Activated naive CD4-positive, alpha-beta T cell treated with anti-CD3 and anti-CD28 coated beads, Interleukin-2, amount 50 U/mL, for 72 hours (primary cell): Measurements from ENCODE around the gene DARS2. TPM values are rescaled to one million over a fixed set of nuclear protein-coding genes. Genes with fewer than 3 reads are reported as not detected.
"Not testable (repeated sequence)": the region's sequence is repeated elsewhere in the genome, so short reads cannot be mapped to it uniquely, and the experiment has no call there.

Source experiments
- ATAC-seq, 2 donors: fragments of 150-1000 bp; cut with Tn5 transposase; 2 replicates each; pipeline ENCODE4 v1.10.0; 2021; ENCODE audit warnings: mild to moderate bottlenecking in 2 of 2, moderate library complexity in 2 of 2
- DNase-seq, 2 donors: peaks; one replicate each; pipeline ENCODE4 v3.0.0; 2021 to 2022; ENCODE audit warnings: low spot score in 2 of 2
- H3K27ac Mint-ChIP-seq, 2 donors: one replicate each; pipeline ENCODE4 v1.8.0; 2022; ENCODE audit warnings: mild to moderate bottlenecking in 2 of 2, mixed read lengths in 2 of 2
- H3K36me3 Mint-ChIP-seq, 2 donors: one replicate each; pipeline ENCODE4 v1.8.0; 2022; ENCODE audit warnings: mixed read lengths in 2 of 2
- H3K9me3 Mint-ChIP-seq, 2 donors: one replicate each; pipeline ENCODE4 v1.8.0; 2022; ENCODE audit warnings: mixed read lengths in 2 of 2
- total RNA-seq, 2 donors: library from RNA; stranded (reverse); gene quantifications; one replicate each; pipeline ENCODE4 v1.2.3, GENCODE V29; 2022

DARS2 gene
- total RNA-seq, 2 donors from 2014 or later: 31.1 to 40.7 TPM

DNA sequence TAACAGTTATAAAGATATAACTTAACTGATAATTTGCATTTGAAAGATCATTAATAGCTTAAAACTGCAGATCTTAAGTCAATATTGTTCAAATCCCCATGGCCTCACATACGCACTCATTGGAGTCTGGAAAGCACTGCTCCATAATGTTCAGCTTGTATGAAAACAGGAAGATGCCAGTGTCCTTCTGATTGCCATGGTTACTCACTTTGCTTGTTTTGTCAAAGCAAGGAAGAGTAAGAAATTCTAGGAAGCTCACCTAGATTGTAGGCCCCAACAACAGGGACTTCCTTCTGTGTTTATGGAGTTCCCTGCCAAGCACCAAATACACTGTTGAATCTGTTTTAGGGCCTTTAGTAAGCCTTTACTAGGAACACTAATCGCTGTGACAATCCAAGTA lies 32.4 kb downstream of the DARS2 start:
- H3K36me3 Mint-ChIP-seq: peaks cover 6 to 28% of the 10 kb centered on the region in 2 donors
- ATAC-seq: no peak
- no peak for DNase-seq
- H3K9me3 Mint-ChIP-seq: no peaks in the 10 kb centered on the region
- no peak overlapping the region for H3K27ac Mint-ChIP-seq

DNA sequence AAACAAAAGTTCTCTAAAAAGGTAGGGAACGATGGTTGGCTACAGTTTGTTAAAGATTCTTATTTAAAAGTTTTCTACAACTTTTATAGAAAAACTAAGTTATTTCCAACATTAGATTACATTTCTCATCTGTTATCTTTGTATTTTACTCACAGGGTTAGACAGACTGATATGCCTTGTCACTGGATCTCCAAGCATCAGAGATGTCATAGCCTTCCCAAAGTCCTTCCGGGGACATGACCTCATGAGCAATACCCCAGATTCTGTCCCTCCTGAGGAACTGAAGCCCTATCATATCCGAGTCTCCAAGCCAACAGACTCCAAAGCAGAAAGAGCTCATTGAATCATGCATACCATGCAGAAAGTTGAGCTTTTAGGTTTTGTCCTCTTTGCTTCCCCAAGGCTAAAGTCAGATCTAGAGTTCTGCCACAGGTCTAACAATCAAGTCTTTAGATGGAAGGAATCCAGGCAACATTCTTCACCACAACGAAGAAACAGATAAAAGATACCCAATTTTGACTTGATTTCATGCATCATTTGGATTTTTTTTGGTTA lies 33.0 kb downstream of the DARS2 start:
- H3K27ac Mint-ChIP-seq: no peak overlapping the region
- no peaks in the 10 kb centered on the region for H3K9me3 Mint-ChIP-seq
- ATAC-seq (no peak), DNase-seq (no peak)
- peaks cover 6 to 28% of the 10 kb centered on the region in 2 donors for H3K36me3 Mint-ChIP-seq

DNA sequence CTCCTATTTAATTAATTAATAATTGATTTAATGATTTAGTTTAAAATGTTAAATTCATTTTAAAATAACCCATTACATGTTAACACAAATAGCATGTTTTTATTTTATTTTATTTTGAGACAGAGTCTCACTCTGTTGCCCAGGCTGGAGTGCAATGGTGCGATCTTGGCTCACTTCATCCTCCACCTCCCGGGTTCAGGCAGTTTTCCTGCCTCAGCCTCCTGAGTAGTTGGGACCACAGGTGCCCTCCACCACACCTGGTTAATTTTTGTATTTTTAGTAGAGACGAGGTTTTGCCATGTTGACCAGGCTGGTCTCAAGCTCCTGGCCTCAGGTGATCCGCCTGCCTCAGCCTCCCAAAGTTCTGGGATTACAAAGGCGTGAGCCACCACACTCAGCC lies 35.1 kb downstream of the DARS2 start:
- not testable (repeated sequence) for DNase-seq, H3K9me3 Mint-ChIP-seq, ATAC-seq
- Mint-ChIP-seq H3K27ac (peak overlapping the region in 1 of 2 donors; percentile 94), H3K36me3 (peaks cover 15 to 43% of the 10 kb centered on the region in 2 donors)

DNA sequence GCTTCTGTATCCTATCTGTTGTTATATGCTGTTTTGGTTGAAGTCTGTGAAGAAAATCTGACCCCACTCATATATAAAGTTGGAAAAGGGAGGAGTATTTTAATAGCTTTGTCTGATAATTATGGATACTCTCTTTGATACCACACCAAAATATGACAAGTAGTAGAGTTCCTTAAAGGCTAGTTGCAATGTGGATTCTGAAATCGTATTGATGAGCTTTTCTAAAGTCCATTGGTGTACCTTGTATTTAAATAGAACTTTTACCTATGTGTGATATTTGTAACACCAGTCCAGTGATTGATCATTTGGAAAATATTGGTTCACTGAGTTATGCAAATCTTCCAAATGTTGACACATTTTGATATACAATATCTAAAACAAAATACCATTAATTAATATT lies 35.6 kb downstream of the DARS2 start:
- Mint-ChIP-seq H3K36me3 (peaks cover 21 to 43% of the 10 kb centered on the region in 2 donors), H3K9me3 (no peaks in the 10 kb centered on the region), H3K27ac (peak overlapping the region in 1 of 2 donors; percentile 94)
- ATAC-seq (no peak), DNase-seq (no peak)

DNA sequence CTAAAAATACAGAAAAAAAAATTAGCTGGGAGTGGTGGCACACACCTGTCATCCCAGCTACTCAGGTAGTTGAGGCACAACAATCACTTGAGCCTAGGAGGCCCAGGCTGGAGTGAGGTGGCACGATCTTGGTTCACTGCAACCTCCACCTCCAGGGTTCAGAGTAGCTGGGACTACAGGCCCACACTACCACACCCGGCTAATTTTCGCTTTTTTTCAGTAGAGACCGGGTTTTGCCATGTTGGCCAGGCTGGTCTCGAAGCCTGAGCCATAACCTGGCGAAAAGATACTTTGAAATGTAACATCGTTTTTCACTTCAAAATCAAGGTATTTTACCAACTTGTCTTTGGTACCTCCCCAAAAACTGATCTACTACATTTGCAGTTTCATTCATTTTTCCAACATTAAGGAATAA lies 37.3 kb downstream of the DARS2 start:
- Mint-ChIP-seq H3K9me3 (no peaks in the 10 kb centered on the region), H3K27ac (peak overlapping the region; percentile 84 to 92), H3K36me3 (peaks cover 31 to 45% of the 10 kb centered on the region in 2 donors)
- no peak for DNase-seq
- ATAC-seq: peak; percentile 16 to 29

DNA sequence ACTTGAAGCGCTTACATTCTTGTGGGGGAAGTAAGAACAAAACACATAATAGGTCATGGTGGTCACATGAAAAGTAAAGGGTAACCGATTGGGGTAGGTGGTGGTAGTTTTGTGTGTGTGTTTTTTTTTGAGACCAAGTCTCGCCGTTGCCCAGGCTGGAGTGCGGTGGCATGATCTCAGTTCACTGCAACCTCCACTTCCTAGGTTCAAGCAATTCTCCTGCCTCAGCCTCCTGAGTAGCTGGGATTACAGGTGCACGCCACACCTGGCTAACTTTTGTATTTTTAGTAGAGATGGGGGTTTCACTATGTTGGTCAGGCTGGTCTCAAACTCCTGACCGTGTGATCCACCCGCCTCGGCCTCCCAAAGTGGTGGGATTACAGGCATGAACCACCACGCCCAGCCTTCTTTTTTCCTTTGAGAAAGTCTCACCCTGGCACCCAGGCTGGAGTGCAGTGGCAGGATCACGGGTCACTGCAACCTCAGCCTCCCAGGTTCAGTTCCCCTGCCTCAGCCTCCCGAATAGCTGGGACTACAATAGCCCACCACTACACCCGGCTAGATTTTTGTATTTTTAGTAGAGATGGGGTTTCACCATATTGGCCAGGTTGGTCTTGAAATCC lies 37.8 kb downstream of the DARS2 start:
- peak; percentile 8 to 26 for ATAC-seq
- DNase-seq, H3K9me3 Mint-ChIP-seq: not testable (repeated sequence)
- Mint-ChIP-seq H3K36me3 (peaks cover 36 to 49% of the 10 kb centered on the region in 2 donors), H3K27ac (peak overlapping the region; percentile 84 to 92)

DNA sequence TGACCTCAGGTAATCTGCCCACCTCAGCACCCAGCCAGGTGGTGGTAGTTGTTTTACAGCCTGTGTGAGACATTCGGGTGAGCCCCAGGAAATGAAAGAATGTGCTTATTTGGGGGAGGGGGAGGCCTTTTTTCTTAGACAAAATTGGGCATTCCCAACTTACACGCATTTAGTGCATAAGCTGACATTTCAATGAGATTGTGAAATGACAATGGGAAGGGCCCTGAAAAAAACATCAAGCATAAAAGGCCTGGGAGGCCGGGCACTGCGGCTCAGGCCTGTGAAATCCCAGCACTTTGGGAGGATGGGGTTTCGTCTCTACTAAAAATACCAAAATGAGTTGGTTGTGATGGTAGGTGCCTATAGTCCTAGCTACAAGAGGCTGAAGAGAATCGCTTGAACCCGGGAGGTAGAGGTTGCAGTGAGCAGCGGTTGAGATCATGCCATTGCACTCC lies 38.3 kb downstream of the DARS2 start:
- no peaks in the 10 kb centered on the region for H3K9me3 Mint-ChIP-seq
- peak overlapping the region; percentile 84 to 100 for H3K27ac Mint-ChIP-seq
- peak in 1 of 2 donors; percentile 19 for ATAC-seq
- peaks cover 42 to 53% of the 10 kb centered on the region in 2 donors for H3K36me3 Mint-ChIP-seq
- no peak for DNase-seq

DNA sequence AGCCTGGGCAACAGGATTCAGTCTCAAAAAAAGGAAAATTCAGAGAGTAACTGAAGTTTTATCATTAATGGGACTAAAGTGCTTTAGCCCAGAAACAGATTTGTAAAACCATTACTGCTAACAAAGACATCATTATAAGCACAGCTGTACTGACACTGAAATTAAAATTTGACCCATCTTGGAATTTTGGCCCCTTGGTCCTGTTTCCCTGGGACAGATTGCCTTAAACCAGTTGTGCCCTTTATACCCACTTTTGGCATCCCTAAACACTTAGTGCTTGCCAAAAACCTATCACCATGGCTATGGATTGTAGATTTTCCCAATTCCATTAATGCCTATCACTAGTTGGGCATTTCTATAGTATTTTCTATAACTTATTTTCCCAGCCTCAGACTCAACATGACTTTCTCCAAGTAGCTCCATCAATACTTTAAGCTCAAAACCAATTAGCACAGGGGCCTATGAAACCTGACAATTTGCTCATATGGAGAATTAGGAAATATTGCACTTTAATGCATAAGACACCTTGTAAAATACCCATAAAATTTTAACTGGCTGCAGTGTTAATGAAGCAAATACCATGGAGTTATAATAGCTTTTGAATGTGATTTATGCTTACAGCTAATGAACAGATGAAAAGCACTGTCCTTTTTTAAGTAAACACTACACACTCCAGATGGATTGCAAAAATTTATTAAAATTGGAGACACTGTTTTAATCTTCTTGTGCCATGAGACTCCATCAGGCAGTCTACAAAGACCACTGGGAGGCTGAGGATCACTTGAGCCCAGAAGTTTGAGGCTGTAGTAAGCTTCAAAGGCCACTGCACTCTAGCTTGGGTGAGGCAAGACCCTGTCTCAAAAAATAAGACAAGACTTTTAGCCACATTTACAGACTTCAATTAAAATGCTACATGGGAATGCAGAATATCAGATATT lies 39.0 kb downstream of the DARS2 start:
- Mint-ChIP-seq H3K27ac (peak overlapping the region; percentile 90 to 100), H3K9me3 (no peaks in the 10 kb centered on the region), H3K36me3 (peaks cover 43 to 53% of the 10 kb centered on the region in 2 donors)
- ATAC-seq: no peak
- DNase-seq: no peak

DNA sequence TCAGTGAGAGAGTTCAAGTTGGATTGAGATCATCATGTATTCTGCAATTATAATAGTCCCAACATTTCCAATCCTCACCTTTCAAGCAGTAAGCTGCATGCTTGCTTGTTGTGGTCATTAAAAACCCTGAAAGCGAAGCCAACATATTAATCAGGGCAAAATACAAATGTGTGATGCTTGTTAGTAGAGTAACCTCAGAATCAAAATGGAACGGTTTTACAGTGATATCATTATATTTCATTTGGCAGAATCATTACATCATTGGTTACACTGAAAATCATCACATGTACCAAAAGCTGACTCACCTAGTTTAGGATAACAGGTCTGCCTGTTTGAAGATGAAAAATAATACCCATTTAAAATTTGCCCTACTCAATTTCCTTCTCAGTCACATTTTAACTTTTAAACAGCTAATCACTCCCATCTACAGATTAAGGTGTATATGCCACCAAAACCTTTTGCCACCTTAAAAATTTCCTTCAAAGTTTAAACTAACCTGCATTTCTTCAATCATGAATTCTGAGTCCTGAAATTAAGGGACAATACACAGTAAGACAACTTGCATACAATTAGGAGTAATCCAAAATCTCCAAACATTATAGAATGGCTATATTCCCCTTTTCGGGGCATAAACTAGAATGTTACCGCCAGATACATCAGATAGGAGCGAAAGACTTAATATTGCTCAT lies 39.9 kb downstream of the DARS2 start:
- DNase-seq (no peak), ATAC-seq (no peak)
- Mint-ChIP-seq H3K9me3 (no peaks in the 10 kb centered on the region), H3K36me3 (peaks cover 43 to 53% of the 10 kb centered on the region in 2 donors), H3K27ac (peak overlapping the region; percentile 90 to 100)

DNA sequence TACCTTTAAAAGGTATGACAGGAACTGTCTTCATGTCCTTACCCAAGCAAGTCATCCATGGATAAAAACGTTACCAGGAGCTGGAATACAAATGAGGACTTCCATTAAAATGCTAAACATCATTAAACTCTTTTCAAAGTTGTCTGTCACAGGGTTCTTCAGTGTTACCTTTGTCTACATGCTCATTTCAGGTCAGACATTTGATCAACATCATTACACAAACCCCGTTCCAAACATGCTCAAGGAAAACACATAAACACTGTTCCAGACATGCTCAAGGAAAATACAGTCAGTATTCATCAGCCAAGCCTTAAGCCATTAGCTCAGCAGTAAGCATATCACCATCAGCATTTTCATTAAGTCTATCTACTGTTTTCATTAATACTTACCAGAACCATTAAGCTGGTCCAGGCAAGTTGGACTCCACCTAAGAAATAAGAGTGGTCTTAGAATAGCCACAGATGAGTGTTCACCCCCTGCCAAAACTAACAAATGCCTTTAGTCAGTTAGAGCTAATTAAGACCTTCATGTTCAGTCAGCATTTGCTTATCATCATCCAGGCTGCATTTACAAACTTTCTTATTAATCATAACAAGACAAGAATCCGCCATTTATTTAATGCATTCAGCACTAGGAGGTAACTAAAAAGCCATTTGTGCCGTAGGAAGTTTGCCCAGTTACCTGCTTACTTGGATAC lies 41.1 kb downstream of the DARS2 start:
- Mint-ChIP-seq H3K27ac (peak overlapping the region; percentile 90 to 100), H3K9me3 (no peaks in the 10 kb centered on the region), H3K36me3 (peaks cover 47 to 54% of the 10 kb centered on the region in 2 donors)
- DNase-seq (no peak), ATAC-seq (no peak)

DNA sequence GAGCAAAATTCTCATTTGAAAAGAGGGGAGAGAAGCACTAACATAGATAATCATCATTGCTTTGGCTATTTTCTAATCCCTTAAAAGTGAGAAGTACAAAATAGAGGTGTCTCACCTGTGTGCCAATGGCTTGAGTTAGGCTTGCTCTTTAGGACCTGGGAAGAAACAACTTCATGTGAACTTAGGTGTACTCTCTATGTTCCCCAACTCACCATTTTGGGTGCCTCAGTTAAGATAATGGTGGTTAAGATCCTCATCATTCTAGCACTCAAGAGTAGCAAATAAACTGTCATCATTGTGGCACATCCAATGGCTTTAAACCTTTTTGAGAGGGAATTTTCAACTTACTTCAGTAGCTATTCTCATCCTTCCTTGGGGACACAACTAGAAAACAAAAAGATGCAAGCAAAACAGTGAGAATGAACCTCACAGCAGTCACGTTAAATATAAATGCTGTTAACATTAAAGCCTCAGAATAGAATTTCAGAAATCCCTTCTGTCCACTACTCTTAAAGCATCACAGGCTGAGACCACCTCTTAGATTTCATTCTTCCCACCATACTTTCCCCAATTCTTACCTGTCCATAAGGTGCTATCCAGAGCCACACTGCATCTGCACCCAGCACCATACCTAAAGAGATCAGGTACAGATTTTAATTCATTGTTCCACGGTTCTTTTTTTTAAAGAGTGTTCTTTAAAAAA lies 42.1 kb downstream of the DARS2 start:
- Mint-ChIP-seq H3K27ac (peak overlapping the region; percentile 90 to 100), H3K36me3 (peaks cover 52 to 59% of the 10 kb centered on the region in 2 donors), H3K9me3 (no peaks in the 10 kb centered on the region)
- ATAC-seq: no peak
- DNase-seq: no peak

DNA sequence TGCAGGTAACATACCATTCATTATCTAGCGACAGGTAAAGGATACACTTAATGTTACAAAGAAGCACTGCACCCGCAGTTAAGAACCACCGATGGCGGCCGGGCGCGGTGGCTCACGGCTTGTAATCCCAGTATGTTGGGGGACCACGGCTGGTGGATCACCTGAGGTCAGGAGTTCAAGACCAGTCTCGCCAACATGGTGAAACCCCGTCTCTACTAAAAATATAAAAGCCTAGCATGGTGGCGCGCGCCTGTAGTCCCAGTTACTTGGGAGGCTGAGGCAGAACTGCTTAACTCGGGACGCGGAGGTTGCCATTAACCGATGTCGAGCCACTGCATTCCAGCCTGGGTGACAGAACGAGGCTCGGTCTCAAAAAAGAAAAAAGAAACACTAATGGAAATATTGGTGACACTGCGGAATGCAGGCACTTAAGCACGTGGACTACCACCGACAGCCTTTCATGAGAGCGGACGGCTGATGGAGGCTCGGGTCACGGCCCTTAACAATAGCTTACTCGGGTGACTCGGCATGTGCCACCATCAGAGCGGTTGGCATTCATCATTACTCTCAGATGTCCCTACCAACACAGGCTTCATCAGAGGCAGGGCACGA lies 42.8 kb downstream of the DARS2 start:
- no peak for ATAC-seq
- peak in 1 of 2 donors; percentile 44 for DNase-seq
- H3K36me3 Mint-ChIP-seq: peaks cover 52 to 59% of the 10 kb centered on the region in 2 donors

DNA sequence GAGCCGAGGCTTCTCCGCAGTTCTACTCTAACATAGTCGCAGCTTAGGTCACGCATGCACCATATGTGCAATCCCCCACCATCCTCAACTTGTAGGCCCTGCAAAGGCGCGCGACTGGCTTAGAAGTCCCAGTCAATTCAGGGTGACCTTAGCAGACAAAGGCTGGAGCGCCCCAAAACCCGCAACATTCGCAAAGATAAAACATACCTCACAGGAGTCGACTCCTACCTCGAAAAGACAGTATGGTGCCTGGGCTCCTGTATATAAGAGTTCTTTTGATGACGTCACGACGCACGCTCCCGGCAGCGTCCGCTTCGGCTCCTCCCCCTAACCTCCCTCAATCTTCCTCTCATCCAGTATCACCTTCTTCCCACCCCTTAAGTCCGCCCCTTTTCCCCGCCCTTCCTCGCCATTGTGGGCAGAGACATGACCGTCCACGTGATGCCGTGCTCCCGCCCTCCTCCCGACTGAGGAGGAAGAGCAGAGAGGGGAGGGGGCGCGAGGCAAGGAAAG lies 43.3 kb downstream of the DARS2 start, which contains the start of gene GAS5:
Gene GAS5 (minus strand): TSS at position 237 of the 513 bp plus-strand sequence.
- Mint-ChIP-seq H3K36me3 (peaks cover 52 to 55% of the 10 kb centered on the region in 2 donors), H3K27ac (peak within 1 kb of the TSS; percentile 90 to 100), H3K9me3 (no peaks in the 10 kb centered on the region)
- ATAC-seq: peak; percentile 81 to 86
- peak; percentile 98 to 99 for DNase-seq

More for the DNA sequence above, 42.8 kb downstream of the DARS2 start:
- Mint-ChIP-seq H3K9me3 (no peaks in the 10 kb centered on the region), H3K27ac (peak overlapping the region; percentile 90 to 100)

DNA sequence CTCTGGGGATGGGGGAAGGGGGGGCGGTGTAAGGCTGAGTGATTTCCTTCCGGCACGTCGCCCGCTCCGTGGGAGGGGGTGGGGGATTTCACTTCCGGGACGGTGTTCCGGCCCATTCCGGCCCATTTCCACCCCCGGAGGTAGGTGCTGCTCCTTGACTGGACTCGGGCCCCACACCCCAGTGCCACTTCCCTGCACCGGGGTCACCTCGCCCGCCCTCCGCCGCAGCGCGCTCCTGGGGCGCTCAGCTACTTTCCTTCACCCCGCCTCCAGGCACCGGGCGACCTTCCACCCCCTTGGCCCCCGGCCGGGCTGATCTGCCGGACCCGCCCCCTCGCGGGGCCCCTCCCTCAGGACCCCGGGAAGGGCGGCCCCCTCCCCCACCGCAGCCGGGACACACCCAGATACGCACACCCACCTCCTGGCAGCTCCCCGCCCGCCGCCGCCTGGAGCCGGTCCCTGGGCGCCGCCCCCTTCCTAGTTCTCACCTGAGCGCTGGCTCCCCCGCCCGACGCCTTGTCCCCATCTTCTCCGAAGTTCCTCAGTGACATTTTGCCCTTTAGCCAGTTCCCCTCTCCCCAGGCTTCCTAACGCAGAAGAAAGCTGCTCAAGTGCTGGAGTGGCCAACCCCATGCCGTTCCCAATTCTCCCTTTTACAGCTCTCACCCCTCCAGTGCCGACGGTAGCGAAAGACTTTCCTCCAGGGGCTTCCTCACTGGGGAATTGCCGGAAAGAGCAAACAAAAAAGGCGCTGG lies 44.0 kb downstream of the DARS2 start, which contains the start of gene ZBTB37:
Gene ZBTB37 (plus strand): TSS at position 115 of the 755 bp plus-strand sequence. CDS start 1,846 bp downstream, outside the sequence.
- Mint-ChIP-seq H3K36me3 (peaks cover 55% of the 10 kb centered on the region in 2 donors), H3K9me3 (no peaks in the 10 kb centered on the region)

More for the DNA sequence above, 44.0 kb downstream of the DARS2 start, which contains the start of gene ZBTB37:
- peak; percentile 95 to 98 for DNase-seq
- peak; percentile 70 to 71 for ATAC-seq
- H3K27ac Mint-ChIP-seq: peak within 1 kb of the TSS; percentile 90 to 100
